ENCODE data around the gene RCC1.

RCC1 gene

GRCh38 chr1:28582248-28582615 is 76.4 kb downstream of the RCC1 start:
- no peak for TF ChIP-seq CTCF (IDR thresholded peaks at IDR 0.05)
